ENCODE data around the gene SUPT5H. TPM values are rescaled to one million over a fixed set of nuclear protein-coding genes. Genes with fewer than 3 reads are reported as not detected.

SUPT5H gene
- total and polyA plus RNA-seq, 10 of the 15 experiments (the other 5 are each of a cell fraction or from before 2014, with no cell fraction given) = 27.2 to 194 (median 83.6) TPM

- no peak for TF ChIP-seq SIX5 (IDR thresholded peaks at IDR 0.05; ENCODE audit: low read depth, low read length, severe bottlenecking)
- TF ChIP-seq TCF3 (IDR thresholded peaks at IDR 0.05; ENCODE audit: borderline replicate concordance, insufficient read depth, low read depth, low read length) = 0 out of 2 replicates have a peak, but pooled peaks have one; percentile 30
- TF ChIP-seq ASH2L (IDR thresholded peaks at IDR 0.05; ENCODE audit: borderline replicate concordance, low read depth) = no peak
- TF ChIP-seq SUPT20H (IDR thresholded peaks at IDR 0.05; ENCODE audit: borderline replicate concordance, control insufficient read depth, low read depth, low read length) = no peak
- peak; percentile 55 for TF ChIP-seq HDAC6 (IDR thresholded peaks at IDR 0.05; ENCODE audit: unreplicated experiment)
- TF ChIP-seq CHD2 (IDR thresholded peaks at IDR 0.05; ENCODE audit: borderline replicate concordance, low read depth, low read length) = no peak; the same call in 1 of the 2 replicates
- peak; percentile 31 for TF ChIP-seq RELA (IDR thresholded peaks at IDR 0.05; ENCODE audit: borderline replicate concordance, partially characterized antibody)
- TF ChIP-seq SPI1 (IDR thresholded peaks at IDR 0.05; ENCODE audit: borderline replicate concordance, insufficient read depth, low read depth, low read length) = no peak
- peak; percentile 17 for TF ChIP-seq SKIL (IDR thresholded peaks at IDR 0.05; ENCODE audit: low read depth, poor library complexity, severe bottlenecking)
- peak; percentile 77 for TF ChIP-seq POLR2A (IDR thresholded peaks at IDR 0.05; ENCODE audit: low read depth, low read length)
- peak; percentile 46; the same call in 1 of the 2 replicates for TF ChIP-seq WRNIP1 (IDR thresholded peaks at IDR 0.05; ENCODE audit: borderline replicate concordance, low read depth, low read length)
- no peak; the same call in 1 of the 2 replicates for TF ChIP-seq MXI1 (IDR thresholded peaks at IDR 0.05; ENCODE audit: low read depth, low read length)
- no peak for TF ChIP-seq MAX (IDR thresholded peaks at IDR 0.05; ENCODE audit: low read depth, low read length)
- TF ChIP-seq ZBED1 (IDR thresholded peaks at IDR 0.05; ENCODE audit: borderline replicate concordance) = no peak
- no peak; the same call in 1 of the 2 replicates for TF ChIP-seq ZBTB11 (CRISPR knock-in tag; IDR thresholded peaks at IDR 0.05)
- TF ChIP-seq GATAD2B (conservative IDR thresholded peaks at IDR 0.05; ENCODE audit: low read depth) = no peak
- TF ChIP-seq PBX3 (IDR thresholded peaks at IDR 0.05; ENCODE audit: insufficient replicate concordance, low read depth, low read length) = peak; percentile 37
- TF ChIP-seq BMI1 (IDR thresholded peaks at IDR 0.05; ENCODE audit: borderline replicate concordance) = peak; percentile 19; the same call in 1 of the 2 replicates
Measured at GRCh38 chr19:39409208-39410016, 36.0 kb upstream of the SUPT5H start (continued).

All from GM12878 (cell line).